Measurements from ENCODE around the gene CD84.
"Not testable (repeated sequence)": the region's sequence is repeated elsewhere in the genome, so short reads cannot be mapped to it uniquely, and the experiment has no call there.

Gene CD84

GRCh38 chr1:160597705-160598104 is 18.4 kb upstream of the CD84 start:
- H3K27ac ChIP-seq = no peak overlapping the region
- TF ChIP-seq CTCF (conservative IDR thresholded peaks at IDR 0.05) = no peak

GRCh38 chr1:160597051-160597450 is 17.8 kb upstream of the CD84 start:
- no peak for TF ChIP-seq CTCF (conservative IDR thresholded peaks at IDR 0.05)
- no peak overlapping the region for H3K27ac ChIP-seq

- no peak overlapping the region for H3K27ac ChIP-seq
- TF ChIP-seq CTCF (conservative IDR thresholded peaks at IDR 0.05) = no peak
These were observed 11.2 kb upstream of the CD84 start for GRCh38 chr1:160590488-160590887.

- H3K27ac ChIP-seq = no peak overlapping the region
- no peak for TF ChIP-seq CTCF (conservative IDR thresholded peaks at IDR 0.05)
These were observed 9.2 kb upstream of the CD84 start for GRCh38 chr1:160588468-160588867.

GRCh38 chr1:160584784-160585183 is 5.5 kb upstream of the CD84 start:
- H3K27ac ChIP-seq = no peak overlapping the region
- TF ChIP-seq CTCF (conservative IDR thresholded peaks at IDR 0.05) = no peak

- H3K27ac ChIP-seq = not testable (repeated sequence)
These were observed 3.7 kb upstream of the CD84 start for GRCh38 chr1:160582976-160583375.

- no peak for TF ChIP-seq CTCF (conservative IDR thresholded peaks at IDR 0.05)
These were observed 2.7 kb upstream of the CD84 start for GRCh38 chr1:160581961-160582360.

GRCh38 chr1:160580221-160580812 is 1.0 kb upstream of the CD84 start:
- TF ChIP-seq CTCF (conservative IDR thresholded peaks at IDR 0.05) = no peak
- H3K27ac ChIP-seq = no peak overlapping the region

More at GRCh38 chr1:160581961-160582360, 2.7 kb upstream of the CD84 start:
- H3K27ac ChIP-seq = no peak overlapping the region
